Pulmonary artery endothelial cell (primary cell): Measurements from ENCODE around the gene DPP6. TPM values are rescaled to one million over a fixed set of nuclear protein-coding genes. Genes with fewer than 3 reads are reported as not detected.

Source experiments
- DNase-seq: peaks from one replicate; pipeline ENCODE4 v3.0.0-alpha.2; 2011; ENCODE audit warnings: low read depth, low spot score
- total RNA-seq: library from RNA; depleted of rRNA; stranded (reverse); fragments of >200 nt; gene quantifications from 2 replicates; pipeline ENCODE4 v1.2.3, GENCODE V29; 2014

The DPP6 gene
- total RNA-seq, 1 donor from 2014 or later: not detected

DNA sequence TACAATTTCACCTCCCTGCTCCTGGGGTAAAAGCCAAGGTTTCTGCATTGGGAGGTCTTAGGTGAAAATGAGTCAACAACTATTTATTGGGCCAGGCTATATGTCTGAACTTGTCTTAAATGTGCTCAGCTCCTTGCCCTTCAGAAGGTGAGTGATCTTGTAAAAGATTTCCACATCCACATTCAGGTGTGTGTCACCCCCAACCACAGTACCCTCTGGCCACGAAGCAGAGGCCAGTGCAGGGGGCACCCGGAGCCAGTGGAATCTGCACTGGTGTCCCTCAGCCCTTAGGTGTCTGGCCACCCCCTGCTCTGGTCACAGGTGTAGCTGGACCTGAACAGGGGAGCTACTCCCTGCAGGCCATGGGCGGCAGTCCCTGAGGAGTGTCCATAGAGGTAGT is 752.3 kb downstream of the DPP6 start:
- no peak for DNase-seq

DNA sequence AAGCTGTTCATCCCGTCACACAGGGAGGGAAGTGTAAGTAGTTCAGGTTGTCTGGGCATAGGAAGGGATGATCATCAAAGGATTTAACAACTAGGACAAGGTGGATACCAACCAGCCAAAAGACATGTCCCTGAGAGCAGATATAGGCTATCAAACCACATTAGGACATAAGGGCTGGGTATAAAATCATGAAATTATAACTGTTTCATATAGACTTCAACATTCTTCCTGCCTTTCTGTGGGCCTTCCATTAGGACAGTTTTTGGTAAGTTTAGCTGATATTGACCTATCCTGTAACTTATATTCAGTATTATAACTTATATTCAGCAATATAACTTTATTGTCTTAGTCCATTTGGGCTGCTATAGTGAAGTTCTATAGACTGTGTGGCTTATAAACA is 759.8 kb downstream of the DPP6 start:
- DNase-seq: no peak

DNA sequence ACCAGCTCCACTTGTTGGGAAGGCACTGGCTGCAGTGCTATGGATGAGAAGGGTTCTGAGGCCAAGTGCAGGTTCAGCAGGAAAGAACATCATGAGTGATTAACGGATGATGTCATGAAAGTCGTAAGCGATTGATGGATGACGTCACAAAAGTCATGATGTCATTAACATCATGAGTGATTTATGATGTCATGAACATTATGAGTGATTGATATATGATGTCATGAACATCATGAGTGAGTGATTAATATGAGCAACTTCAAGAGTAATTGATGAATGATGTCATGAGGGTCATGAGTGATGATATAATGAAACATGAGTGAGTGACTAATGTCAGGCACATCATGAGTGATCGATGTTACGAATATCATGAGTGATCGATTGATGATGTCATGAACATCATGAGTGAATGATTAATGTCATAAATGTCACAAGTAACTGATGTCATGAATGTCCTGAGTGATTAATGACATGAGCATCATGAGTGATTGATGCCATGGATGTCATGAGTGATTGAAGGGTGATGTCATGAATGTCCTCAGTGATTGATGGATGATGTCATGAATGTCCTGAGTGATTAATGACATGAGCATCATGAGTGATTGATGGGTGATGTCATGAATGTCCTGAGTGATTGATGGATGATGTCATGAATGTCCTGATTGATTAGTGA is 765.2 kb downstream of the DPP6 start:
- no peak for DNase-seq

DNA sequence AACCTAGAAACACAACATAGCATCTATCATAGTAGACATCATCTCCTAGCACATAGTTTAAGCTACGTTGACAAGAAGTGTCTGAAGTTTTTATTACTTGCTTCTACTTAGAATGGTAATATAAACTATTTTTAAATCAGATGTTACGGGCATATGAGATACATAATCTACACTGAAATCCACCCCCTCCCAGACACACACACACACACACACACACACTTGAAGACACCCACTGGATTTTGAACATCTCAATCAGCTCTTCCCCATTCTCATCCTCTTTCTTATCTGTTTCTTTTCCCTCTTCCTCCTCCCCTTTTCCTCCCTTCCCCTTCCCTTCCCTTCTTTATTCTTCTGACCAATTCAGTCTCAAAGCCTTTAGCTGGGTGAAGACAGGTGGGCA is 774.8 kb downstream of the DPP6 start:
- no peak for DNase-seq

DNA sequence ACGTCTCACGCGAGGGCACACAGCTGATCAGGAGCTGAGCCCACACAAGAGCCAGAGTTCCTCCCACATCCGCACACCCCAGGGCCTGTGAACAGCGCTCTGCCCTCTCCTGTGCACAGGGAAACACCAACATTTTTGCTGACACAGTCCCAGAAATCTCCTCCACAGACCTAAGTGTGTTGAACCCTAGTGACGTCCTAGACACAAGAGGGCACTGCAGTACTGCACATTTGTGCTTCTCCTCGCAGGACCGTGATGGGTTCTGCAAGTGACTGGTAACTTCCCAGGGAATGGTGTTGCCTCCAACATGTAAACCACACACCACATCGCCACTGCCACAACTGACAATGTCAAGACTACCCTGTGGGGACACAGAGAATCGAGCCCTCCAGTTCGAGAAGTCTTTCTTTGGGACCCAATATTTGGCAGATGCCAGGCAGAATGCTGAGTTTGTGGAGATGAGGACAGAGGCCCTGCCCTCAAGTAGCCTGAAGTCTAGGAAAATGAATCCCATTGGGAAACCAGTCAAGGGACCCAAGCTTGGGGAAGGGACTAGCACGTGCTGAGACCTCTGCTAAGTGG is 780.5 kb downstream of the DPP6 start:
- DNase-seq: no peak

DNA sequence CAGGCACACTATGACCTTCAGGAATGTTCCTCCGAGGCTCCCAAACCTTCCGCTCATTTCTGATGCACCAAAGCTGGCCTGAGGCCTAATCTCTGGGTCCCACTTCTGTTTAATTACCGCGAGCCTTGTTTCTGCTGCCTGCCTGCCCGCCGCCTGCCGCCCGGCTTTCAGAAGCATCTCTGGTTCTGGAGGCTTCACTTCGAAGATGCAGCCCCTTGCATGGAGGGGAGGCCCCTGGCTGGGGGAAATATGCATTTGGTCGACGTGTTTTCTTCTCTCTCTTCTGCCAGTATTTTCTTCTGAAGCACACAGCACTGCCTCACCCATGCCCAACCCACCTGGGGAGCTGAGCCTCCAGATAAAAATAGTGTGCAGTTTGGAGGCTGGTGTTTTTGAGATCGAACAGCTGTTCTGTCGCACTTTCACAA is 783.8 kb downstream of the DPP6 start:
- DNase-seq: no peak

DNA sequence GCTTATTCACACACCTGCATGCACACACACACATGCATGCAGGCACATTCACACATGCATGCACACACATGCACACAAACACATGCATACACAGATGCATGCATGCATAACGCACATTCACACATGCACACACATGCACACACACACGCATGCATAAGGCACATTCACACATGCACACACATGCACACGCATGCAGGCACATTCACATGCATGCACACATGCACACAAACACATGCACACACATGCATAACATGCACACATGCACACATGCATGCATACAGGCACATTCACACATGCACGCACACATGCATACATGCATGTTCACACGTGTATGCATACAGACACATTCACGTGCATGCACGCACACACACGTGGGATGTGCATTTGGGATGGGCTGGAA is 784.9 kb downstream of the DPP6 start:
- DNase-seq: no peak

GRCh38 chr7:154837622-154838021 is 785.4 kb downstream of the DPP6 start:
- no peak for DNase-seq

DNA sequence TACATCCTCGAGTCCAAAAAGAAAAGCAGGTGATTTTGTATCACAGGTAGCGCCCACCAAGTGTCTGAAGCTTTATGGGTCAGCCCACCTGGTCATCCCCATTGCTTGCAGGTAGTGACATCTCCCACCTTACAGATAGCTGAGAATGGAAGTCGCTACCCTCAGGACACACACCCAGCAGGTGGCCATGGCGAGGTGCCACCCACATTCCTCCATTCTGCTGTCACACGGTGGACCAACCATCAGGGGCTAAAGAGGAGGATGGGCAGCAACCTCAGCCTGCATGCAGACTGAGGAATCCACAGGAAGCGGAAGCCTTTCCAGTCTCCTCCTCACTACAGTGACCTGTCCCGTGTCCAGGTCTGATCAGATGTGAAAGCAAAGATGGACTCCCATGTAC is 787.9 kb downstream of the DPP6 start:
- DNase-seq: no peak

DNA sequence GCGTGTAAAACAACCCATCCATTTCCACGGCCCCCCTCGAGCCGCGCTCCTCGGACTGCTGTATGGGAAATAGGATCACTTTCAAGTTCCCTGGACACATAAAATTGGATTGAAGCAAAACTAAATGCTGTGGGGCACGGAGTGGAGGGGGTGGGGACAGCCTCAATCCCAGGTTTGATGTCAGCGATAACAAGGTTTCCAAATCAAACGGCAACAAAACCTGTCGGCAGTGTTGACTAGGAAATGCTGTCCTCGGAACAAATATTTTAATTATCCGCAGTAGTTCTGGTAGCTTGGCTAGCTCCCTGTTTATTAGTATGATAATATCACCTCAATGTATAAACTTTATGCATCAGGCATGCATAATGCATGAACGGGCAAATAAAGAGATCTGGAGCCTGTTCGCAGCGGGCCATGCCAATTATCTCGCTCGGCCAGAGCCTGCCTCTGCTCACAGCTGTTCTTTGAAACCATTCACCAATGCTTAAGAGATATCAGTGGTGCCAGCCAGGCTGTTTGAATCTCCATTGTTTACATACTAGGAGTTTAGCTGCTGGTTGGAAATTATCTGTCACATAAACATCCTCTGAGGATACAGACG is 789.6 kb downstream of the DPP6 start:
- no peak for DNase-seq

- DNase-seq: no peak
These were observed 790.4 kb downstream of the DPP6 start for GRCh38 chr7:154842591-154842990.

- DNase-seq: no peak
These were observed 791.6 kb downstream of the DPP6 start for GRCh38 chr7:154843670-154844237.

- no peak for DNase-seq
These were observed 792.3 kb downstream of the DPP6 start for GRCh38 chr7:154844499-154844898.

DNA sequence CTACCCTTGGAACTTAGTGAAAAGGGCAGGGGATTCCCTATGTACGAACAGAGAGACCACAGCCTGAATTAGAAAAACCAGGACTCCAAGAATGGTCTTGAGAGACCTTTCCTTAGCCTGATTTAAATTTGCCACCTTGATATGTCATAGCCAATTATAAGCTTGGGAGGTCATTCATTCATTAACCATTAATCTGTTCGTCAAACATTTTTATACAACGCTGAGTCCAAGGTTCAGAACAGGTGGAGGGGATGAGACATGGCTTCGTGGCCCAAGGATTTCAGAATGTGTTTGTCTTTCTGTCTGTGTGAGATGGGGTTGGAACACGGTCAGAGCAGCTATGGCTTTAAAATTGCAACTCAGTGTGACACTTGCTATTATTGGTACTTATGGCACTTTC is 792.8 kb downstream of the DPP6 start:
- no peak for DNase-seq

DNA sequence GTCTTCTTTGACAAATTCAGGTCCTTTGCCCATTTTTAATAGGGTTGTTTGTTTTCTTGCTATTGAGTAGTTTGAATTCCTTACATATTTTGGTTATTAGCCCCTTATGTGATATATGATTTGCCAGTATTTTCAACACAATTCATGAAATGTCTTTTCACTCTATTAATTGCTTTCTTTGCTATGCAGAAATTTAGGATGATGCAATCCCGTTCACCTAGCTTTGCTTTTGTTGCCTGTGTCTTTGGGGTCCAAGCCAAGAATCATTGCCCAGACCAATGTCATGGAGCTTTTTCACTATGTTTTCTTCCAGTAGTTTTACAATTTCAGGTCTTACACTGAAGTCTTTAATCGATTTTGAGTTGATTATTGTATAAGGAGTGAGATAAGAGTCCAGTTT is 796.3 kb downstream of the DPP6 start:
- DNase-seq: no peak

DNA sequence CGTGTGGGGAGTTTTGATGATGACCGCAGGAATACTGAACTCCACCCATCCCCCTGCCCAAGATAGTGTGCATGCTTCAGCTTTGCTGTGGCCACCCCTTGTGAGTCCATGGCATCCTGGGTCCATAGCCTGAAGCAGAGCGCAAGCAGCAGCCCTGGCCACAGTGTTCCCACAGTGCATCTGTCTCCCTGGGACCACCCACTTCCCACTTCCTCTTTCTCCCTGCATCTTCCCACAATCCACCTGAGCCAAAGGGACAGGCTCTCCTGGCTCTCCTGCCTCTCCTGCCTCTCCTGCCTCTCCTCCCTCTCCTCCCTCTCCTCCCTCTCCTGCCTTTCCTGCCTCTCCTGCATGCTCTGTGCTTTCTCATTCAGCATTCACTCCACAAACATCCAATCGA is 800.0 kb downstream of the DPP6 start:
- DNase-seq: no peak

GRCh38 chr7:154853063-154853726 is 801.0 kb downstream of the DPP6 start:
- DNase-seq: no peak

- DNase-seq: no peak
These were observed 801.5 kb downstream of the DPP6 start for GRCh38 chr7:154853727-154854095.

DNA sequence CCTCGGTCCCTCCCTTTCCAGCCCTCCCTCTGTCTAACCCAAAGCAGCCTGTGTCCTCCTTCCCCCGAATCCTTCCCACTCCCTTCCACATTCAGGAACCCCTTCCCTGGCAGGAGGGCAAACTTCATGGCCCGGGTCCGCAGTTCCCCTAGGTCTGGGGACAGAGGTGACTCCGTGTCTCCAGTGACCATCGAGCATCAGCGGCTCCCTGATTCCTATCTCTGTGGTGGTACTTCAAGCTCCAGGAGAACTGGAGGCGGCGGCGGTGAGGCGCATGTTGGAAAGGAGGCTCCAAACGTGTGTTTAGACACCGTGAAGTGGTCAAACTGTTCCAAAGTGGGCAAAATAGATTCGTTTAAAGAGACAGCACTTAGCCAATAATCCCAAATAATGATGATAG is 802.6 kb downstream of the DPP6 start:
- no peak for DNase-seq

DNA sequence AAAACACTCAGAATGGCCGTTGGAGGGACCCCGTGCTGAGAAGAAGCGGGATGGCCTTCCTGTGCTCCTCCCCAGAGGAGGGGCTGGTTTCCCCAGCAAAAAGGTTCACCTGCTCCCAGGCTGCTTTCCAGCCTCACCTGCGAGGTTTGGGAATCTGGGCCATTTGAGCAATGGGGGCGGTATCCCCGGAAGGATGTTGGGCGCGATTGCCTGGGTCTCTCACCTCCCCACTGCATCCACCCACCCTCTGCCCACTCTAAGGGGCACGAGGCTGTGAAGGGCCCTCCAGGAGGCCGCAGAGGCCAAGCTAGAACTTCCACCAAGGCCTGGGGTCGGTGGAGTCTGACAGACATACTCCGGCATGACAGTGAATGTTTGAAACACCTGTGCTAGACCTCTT is 803.2 kb downstream of the DPP6 start:
- DNase-seq: no peak

GRCh38 chr7:154856733-154857132 is 804.5 kb downstream of the DPP6 start:
- DNase-seq: no peak

GRCh38 chr7:154857240-154857639 is 805.0 kb downstream of the DPP6 start:
- no peak for DNase-seq
